ENCODE results near the gene IRAK2.

The IRAK2 gene

GRCh38 chr3:10272977-10273376 is 108.3 kb downstream of the IRAK2 start:
- no peak overlapping the region for H3K27ac ChIP-seq
- CTCF ChIA-PET = interaction anchor here (0.7 kb wide), 1 partner anchor 991 kb away, joined by 4 read pairs; no protein-coding TSS in a partner anchor
- TF ChIP-seq CTCF (conservative IDR thresholded peaks at IDR 0.05; ENCODE audit: low read depth) = no peak
- POLR2A ChIA-PET (ENCODE audit: low non-redundant PET) = interaction anchor here (0.6 kb wide), 1 partner anchor 356 kb away, joined by 3 read pairs; the partner anchor contains the start of gene IL17RC
- no peak for DNase-seq (ENCODE audit: low spot score)

GRCh38 chr3:10273702-10274305 is 109.1 kb downstream of the IRAK2 start:
- ChIA-PET POLR2A (ENCODE audit: low non-redundant PET) (no interaction called here), CTCF (no interaction called here)
- H3K27ac ChIP-seq = no peak overlapping the region
- DNase-seq (ENCODE audit: low spot score) = no peak
- TF ChIP-seq CTCF (conservative IDR thresholded peaks at IDR 0.05; ENCODE audit: low read depth) = no peak

GRCh38 chr3:10274601-10275000 is 109.9 kb downstream of the IRAK2 start:
- POLR2A ChIA-PET (ENCODE audit: low non-redundant PET) = no interaction called here
- no peak for TF ChIP-seq CTCF (conservative IDR thresholded peaks at IDR 0.05; ENCODE audit: low read depth)

GRCh38 chr3:10277115-10277625 is 112.5 kb downstream of the IRAK2 start:
- H3K27ac ChIP-seq = no peak overlapping the region
- POLR2A ChIA-PET (ENCODE audit: low non-redundant PET) = interaction anchor here (0.6 kb wide), 1 partner anchor 361 kb away, joined by 3 read pairs; the partner anchor contains the start of gene IL17RC
- DNase-seq (ENCODE audit: low spot score) = no peak

More at GRCh38 chr3:10274601-10275000, 109.9 kb downstream of the IRAK2 start:
- no peak overlapping the region for H3K27ac ChIP-seq
- no peak for DNase-seq (ENCODE audit: low spot score)
- CTCF ChIA-PET = no interaction called here

GRCh38 chr3:10278501-10278900 is 113.8 kb downstream of the IRAK2 start:
- DNase-seq (ENCODE audit: low spot score) = no peak
- CTCF ChIA-PET = no interaction called here
- H3K27ac ChIP-seq = no peak overlapping the region
- no peak for TF ChIP-seq CTCF (conservative IDR thresholded peaks at IDR 0.05; ENCODE audit: low read depth)
- POLR2A ChIA-PET (ENCODE audit: low non-redundant PET) = no interaction called here

More at GRCh38 chr3:10277115-10277625, 112.5 kb downstream of the IRAK2 start:
- CTCF ChIA-PET = no interaction called here
- no peak for TF ChIP-seq CTCF (conservative IDR thresholded peaks at IDR 0.05; ENCODE audit: low read depth)

- TF ChIP-seq CTCF (conservative IDR thresholded peaks at IDR 0.05; ENCODE audit: low read depth) = no peak
- DNase-seq (ENCODE audit: low spot score) = no peak
- ChIA-PET POLR2A (ENCODE audit: low non-redundant PET) (no interaction called here), CTCF (interaction anchor here (1.3 kb wide), 1 partner anchor 252 kb away, joined by 3 read pairs; no protein-coding TSS in a partner anchor)
- H3K27ac ChIP-seq = no peak overlapping the region
Measured at GRCh38 chr3:10279384-10280176, 114.9 kb downstream of the IRAK2 start.

Data from RWPE1 (cell line).